K562 (cell line): ENCODE results near the gene PIK3C2G. TPM values are rescaled to one million over a fixed set of nuclear protein-coding genes. Genes with fewer than 3 reads are reported as not detected.

ENCODE experiments used
- ATAC-seq: fragments of 200-7000 bp; cut with Tn5 transposase; 3 replicates; pipeline ENCODE4 v1.9.1; 2020; ENCODE audit warnings: moderate library complexity
- BruUV-seq: library from RNA; stranded (reverse); fragments of 400-500 nt; replicated peaks from 2 replicates; lab custom pipeline; 2021; lab: Mats Ljungman, UMichigan
- CTCF ChIA-PET: fragments of 300-600 bp; formaldehyde crosslinking; extraction: SDS; loops from one replicate; lab custom pipeline; 2021; ENCODE audit warnings: low intra/inter-chr PET ratio; lab: Yijun Ruan, JAX
- POLR2A ChIA-PET: fragments of 300-600, 350-650 bp; sonication (Branson Sonifier 250); formaldehyde crosslinking; extraction: SDS; loops from one replicate; lab custom pipeline; 2021; ENCODE audit warnings: antibody characterized with exemption, inconsistent platforms; lab: Yijun Ruan, JAX
- DNase-seq, 4 experiments: peaks; one replicate each; pipeline versions ENCODE4 v3.0.0 to v3.0.0-alpha.2; 2011 to 2018; ENCODE audit warnings: low spot score in 3 of 4, mixed read lengths in 3 of 4; ENCODE audit errors: extremely low read depth in 1 of 4
- FAIRE-seq: peaks from 2 replicates; lab custom pipeline; 2011; peaks lifted over from hg19 to GRCh38; lab: Jason Lieb, UNC
- H2AFZ ChIP-seq: 2 replicates; pipeline ENCODE4 v1.6.0; 2011; ENCODE audit warnings: low read depth, low read length, control low read depth, inconsistent platforms
- H3K27ac ChIP-seq: fragments of 200-600 bp; 3 replicates; pipeline ENCODE4 v1.8.0; 2011; ENCODE audit warnings: low read depth, mild to moderate bottlenecking, control low read depth, inconsistent platforms, low read length, moderate library complexity, mixed read lengths; ENCODE audit errors: extremely low read depth
- H3K27me3 ChIP-seq, 2 experiments: fragments of 300-600 bp in 1 of 2; 2 replicates in 1 of 2; 3 replicates in 1 of 2; pipeline versions ENCODE4 v1.6.0 to v1.8.0; 2011; ENCODE audit warnings: inconsistent platforms in 2 of 2, low read length in 2 of 2, mild to moderate bottlenecking in 1 of 2, mixed read lengths in 1 of 2, moderate library complexity in 1 of 2; ENCODE audit not compliant: control insufficient read depth in 2 of 2, insufficient read depth in 2 of 2
- H3K36me3 ChIP-seq: fragments of 300-600 bp; 3 replicates; pipeline ENCODE4 v1.8.0; 2011; ENCODE audit warnings: mild to moderate bottlenecking, low read length, inconsistent platforms; ENCODE audit not compliant: control insufficient read depth, insufficient read depth
- H3K4me1 ChIP-seq, 2 experiments: fragments of 200-600 bp in 1 of 2; replicated peaks in 1 of 2; 2 replicates in 1 of 2; 3 replicates in 1 of 2; pipeline versions ENCODE4 v1.5.1 to v1.8.0; 2011; ENCODE audit warnings: inconsistent platforms in 2 of 2, low read length in 2 of 2, mild to moderate bottlenecking in 1 of 2, mixed read lengths in 1 of 2, moderate library complexity in 1 of 2; ENCODE audit not compliant: control insufficient read depth in 2 of 2, insufficient read depth in 2 of 2
- H3K4me2 ChIP-seq: 2 replicates; pipeline ENCODE4 v1.6.1; 2011; ENCODE audit warnings: low read length, control low read depth, inconsistent platforms, mixed read lengths; ENCODE audit not compliant: insufficient read depth
- H3K4me3 ChIP-seq: fragments of 200-600 bp; sonication (generic), shearing (Covaris generic); 2 replicates; pipeline ENCODE4 v1.5.1; 2016; ENCODE audit warnings: control low read depth, inconsistent platforms
- H3K79me2 ChIP-seq: fragments of 200-600 bp; 3 replicates; pipeline ENCODE4 v1.8.0; 2011; ENCODE audit warnings: low read length, inconsistent platforms; ENCODE audit not compliant: control insufficient read depth, insufficient read depth
- H3K9ac ChIP-seq, 2 experiments: 2 replicates each; pipeline versions ENCODE4 v1.6.0 to v1.6.1; 2011; ENCODE audit warnings: low read depth in 2 of 2, low read length in 2 of 2, control low read depth in 1 of 2, inconsistent platforms in 1 of 2, mild to moderate bottlenecking in 1 of 2, mixed read lengths in 1 of 2; ENCODE audit not compliant: insufficient read depth in 1 of 2
- H3K9me1 ChIP-seq: one replicate; pipeline ENCODE4 v1.6.0; 2011; ENCODE audit warnings: inconsistent platforms, mild to moderate bottlenecking, low read length, moderate library complexity; ENCODE audit not compliant: control insufficient read depth, insufficient read depth
- H3K9me3 ChIP-seq: replicated peaks from 2 replicates; pipeline ENCODE4 v1.5.1; 2011; ENCODE audit warnings: low read depth, low read length, inconsistent platforms; ENCODE audit not compliant: control insufficient read depth, insufficient read depth
- H4K20me1 ChIP-seq: replicated peaks from 2 replicates; pipeline ENCODE4 v1.6.1; 2011; ENCODE audit warnings: low read length, inconsistent platforms, mixed read lengths; ENCODE audit not compliant: control insufficient read depth, insufficient read depth
- CREBBP ChIP-seq: IDR thresholded peaks from one replicate; pipeline ENCODE4 v1.6.1; 2012; ENCODE audit warnings: low read depth, mild to moderate bottlenecking, control low read depth, inconsistent platforms, low read length
- EZH2 ChIP-seq: IDR thresholded peaks from 2 replicates; pipeline ENCODE4 v1.6.1; 2012; ENCODE audit warnings: low read depth, mild to moderate bottlenecking, inconsistent platforms, low read length, borderline replicate concordance
- HMG20A ChIP-seq: fragments of 450-650 bp; formaldehyde crosslinking; conservative IDR thresholded peaks from 2 replicates; pipeline ENCODE4 v1.4.0; 2020; ENCODE audit warnings: mild to moderate bottlenecking, mixed read lengths
- NFIC ChIP-seq: fragments of 450-650 bp; IDR thresholded peaks from 2 replicates; pipeline ENCODE4 v1.6.1; 2017; ENCODE audit warnings: mild to moderate bottlenecking, inconsistent platforms
- NFRKB ChIP-seq: fragments of 450-650 bp; IDR thresholded peaks from 2 replicates; pipeline ENCODE4 v1.6.1; 2016; ENCODE audit warnings: low read depth
- RBM25 ChIP-seq: fragments of 200-400 bp; formaldehyde crosslinking; IDR thresholded peaks from 2 replicates; pipeline ENCODE4 v1.6.1; 2018; ENCODE audit warnings: low read length, low read depth, moderate library complexity; ENCODE audit not compliant: severe bottlenecking
- WGBS: fragments of 100-300 bp; shearing (Covaris generic); methylation state at CpG from one replicate; pipeline ENCODE4 v1.1.6; 2016; ENCODE audit warnings: low coverage, mixed read lengths; ENCODE audit not compliant: insufficient coverage; ENCODE audit errors: missing lambda C conversion rate; 5-methylcytosine and 5-hydroxymethylcytosine counted together
- in situ Hi-C: fragments of 300-500 bp; cut with MboI; formaldehyde crosslinking; loops from 4 replicates; pipeline ENCODE4 v1.15.0; 2018; ENCODE audit warnings: inconsistent platforms, mixed read lengths
- intact Hi-C: fragments of 100-400 bp; cut with micrococcal nuclease; formaldehyde crosslinking; loops from 2 replicates; pipeline ENCODE4 v1.14.2; 2022
- polyA plus RNA-seq, 8 experiments: library from polyadenylated mRNA; depleted of rRNA in 4 of 8; stranded (reverse) in 5 of 8; unstranded in 3 of 8; fragments of >200 nt; fragmentation: Nextera tagmentation in 2 of 8; fragmentation: Illumina TruSeq in 1 of 8; extraction: Ambion mirVana in 2 of 8; extraction: Trizol in 1 of 8; gene quantifications; 2 replicates each; pipeline versions ENCODE4 v1.2.1 to v1.2.3, GENCODE V29; 2011 to 2014; ENCODE audit warnings: inconsistent platforms in 1 of 8, missing spikeins in 1 of 8
- total RNA-seq, 7 experiments: library from RNA; depleted of rRNA in 6 of 7; stranded (reverse); fragments of >200 nt in 6 of 7; fragmentation: Illumina TruSeq in 2 of 7; extraction: Trizol in 2 of 7; gene quantifications; 2 replicates each; pipeline versions ENCODE4 v1.2.1 to v1.2.3, GENCODE V29; 2011 to 2021; ENCODE audit warnings: low replicate concordance in 1 of 7
- TF ChIP-seq, protein P1 (sequence below): IDR thresholded peaks from 2 replicates; pipeline ENCODE4 v1.6.1; 2011; ENCODE audit not compliant: insufficient read length; ENCODE audit errors: extremely low read depth

Gene PIK3C2G
- total and polyA plus RNA-seq, 9 of the 15 experiments (the other 6 are each of a cell fraction or from before 2014, with no cell fraction given): not detected

DNA sequence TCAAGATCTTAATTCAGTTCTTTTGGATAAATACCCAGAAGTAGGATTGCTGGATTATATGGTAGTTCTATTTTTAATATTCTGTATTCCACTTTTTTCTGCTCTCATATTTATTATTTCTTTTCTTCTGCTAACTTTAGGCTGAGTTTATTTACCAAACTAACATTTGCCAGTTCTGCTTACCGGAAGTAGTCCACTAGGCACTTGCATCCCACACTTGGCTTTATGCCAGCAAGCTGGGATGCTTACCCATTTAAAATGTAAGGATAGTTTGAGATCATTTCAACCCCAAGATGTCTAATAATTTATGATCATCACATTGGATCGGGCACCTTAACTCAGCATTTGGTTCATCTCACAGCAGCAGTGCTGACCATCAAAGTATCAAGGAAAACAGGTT is 96.8 kb downstream of the PIK3C2G start:
- Histone ChIP-seq H3K4me1 (no peaks in the 10 kb centered on the region), H3K27me3 (no peaks in the 10 kb centered on the region), H3K4me3 (no peak overlapping the region), H3K9me1 (no peaks in the 10 kb centered on the region), H3K9ac (no peak overlapping the region)
- DNase-seq: no peak
- BruUV-seq: no TSS peak
- TF ChIP-seq CREBBP: no peak
- peak; percentile 62; the same call in 1 of the 2 replicates for TF ChIP-seq NFIC
- TF ChIP-seq, all 486 proteins: peak for 1
- no peaks in the 10 kb centered on the region for H4K20me1 ChIP-seq
- in situ Hi-C loops (no loop called here), intact Hi-C loops (no loop called here)
- no peaks in the 10 kb centered on the region for H3K36me3 ChIP-seq
- no peak overlapping the region for H2AFZ ChIP-seq
- H3K9me3 ChIP-seq: no peaks in the 10 kb centered on the region
- no peak overlapping the region for H3K4me2 ChIP-seq
- no peak for ATAC-seq
- 0% methylated on average over 2 of the region's 2 CpGs for WGBS
- POLR2A ChIA-PET: no interaction called here
- H3K79me2 ChIP-seq: no peaks in the 10 kb centered on the region
- CTCF ChIA-PET: no interaction called here
- no peak overlapping the region for H3K27ac ChIP-seq
- FAIRE-seq: no peak

DNA sequence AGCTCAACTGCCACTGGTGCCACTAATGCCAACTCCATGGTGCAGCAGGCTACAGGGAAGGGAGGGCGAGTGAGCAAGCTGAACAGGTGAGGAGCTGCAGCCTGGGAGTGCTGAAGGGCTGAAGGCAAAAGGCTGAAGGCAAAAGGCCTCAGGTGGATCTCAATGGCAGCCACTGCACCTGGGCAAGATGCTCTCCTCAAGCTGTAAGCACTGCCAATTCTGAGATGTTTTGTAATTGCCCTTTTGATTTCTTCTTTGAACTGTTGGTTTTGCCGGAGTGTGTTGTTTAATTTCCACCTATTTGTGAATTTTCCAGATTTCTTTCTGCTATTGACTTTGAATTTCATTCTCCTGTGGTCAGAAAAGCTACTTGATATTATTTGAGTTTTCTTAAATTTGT is 97.6 kb downstream of the PIK3C2G start:
- no peak overlapping the region for H3K4me3 ChIP-seq
- intact Hi-C loops: no loop called here
- DNase-seq (no peak), FAIRE-seq (no peak)
- no peak overlapping the region for H2AFZ ChIP-seq
- no peak overlapping the region for H3K4me2 ChIP-seq
- BruUV-seq: no TSS peak
- H3K9ac ChIP-seq: no peak overlapping the region
- no peaks in the 10 kb centered on the region for H3K27me3 ChIP-seq
- no peaks in the 10 kb centered on the region for H3K4me1 ChIP-seq
- no peaks in the 10 kb centered on the region for H3K9me1 ChIP-seq
- POLR2A ChIA-PET: no interaction called here
- TF ChIP-seq NFRKB: no peak
- TF ChIP-seq RBM25: no peak
- TF ChIP-seq, protein P1, sequence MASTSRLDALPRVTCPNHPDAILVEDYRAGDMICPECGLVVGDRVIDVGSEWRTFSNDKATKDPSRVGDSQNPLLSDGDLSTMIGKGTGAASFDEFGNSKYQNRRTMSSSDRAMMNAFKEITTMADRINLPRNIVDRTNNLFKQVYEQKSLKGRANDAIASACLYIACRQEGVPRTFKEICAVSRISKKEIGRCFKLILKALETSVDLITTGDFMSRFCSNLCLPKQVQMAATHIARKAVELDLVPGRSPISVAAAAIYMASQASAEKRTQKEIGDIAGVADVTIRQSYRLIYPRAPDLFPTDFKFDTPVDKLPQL: no peak
- TF ChIP-seq EZH2: no peak
- TF ChIP-seq HMG20A (CRISPR knock-in tag): no peak
- TF ChIP-seq, all 486 proteins: peak for 0
- WGBS: 0% methylated on average over 2 of the region's 2 CpGs
- H3K79me2 ChIP-seq: no peaks in the 10 kb centered on the region
- no peaks in the 10 kb centered on the region for H3K36me3 ChIP-seq
- in situ Hi-C loops: no loop called here
- no peak for ATAC-seq
- H3K27ac ChIP-seq: no peak overlapping the region
- no peaks in the 10 kb centered on the region for H4K20me1 ChIP-seq
- H3K9me3 ChIP-seq: no peaks in the 10 kb centered on the region
- CTCF ChIA-PET: no interaction called here
